Sigmoid colon (tissue), 3 donors: ENCODE data around the gene ADAMTSL2.

Experiments used
- CTCF ChIP-seq, 4 experiments: fragments of 450-650 bp in 3 of 4; fragments of 200-600 bp in 1 of 4; IDR thresholded peaks; one replicate each; pipeline ENCODE4 v1.5.1; 2016 to 2019; ENCODE audit warnings: antibody characterized with exemption in 4 of 4, mild to moderate bottlenecking in 3 of 4, moderate library complexity in 2 of 4
- POLR2A ChIP-seq, 2 donors: fragments of 450-650 bp; IDR thresholded peaks; one replicate each; pipeline ENCODE4 v1.6.1; 2016; ENCODE audit warnings: antibody characterized with exemption in 2 of 2, mild to moderate bottlenecking in 2 of 2, moderate library complexity in 2 of 2

GRCh38 chr9:133610845-133611244 is 76.3 kb downstream of the ADAMTSL2 start:
- no peak for TF ChIP-seq CTCF (IDR thresholded peaks at IDR 0.05)
- no peak for TF ChIP-seq POLR2A (IDR thresholded peaks at IDR 0.05)
